ENCODE data around the gene MICAL3. TPM values are rescaled to one million over a fixed set of nuclear protein-coding genes. Genes with fewer than 3 reads are reported as not detected.
"Not testable (repeated sequence)": the region's sequence is repeated elsewhere in the genome, so short reads cannot be mapped to it uniquely, and the experiment has no call there.

MICAL3 gene
- total RNA-seq, 1 donor from 2014 or later = 103 TPM

- peaks cover 8% of the 10 kb centered on the region for H3K27me3 Mint-ChIP-seq (ENCODE audit: low read depth)
- DNase-seq (ENCODE audit: low spot score in 2 of 2, unreplicated experiment in 2 of 2) = no peak
- H3K9me3 Mint-ChIP-seq = no peaks in the 10 kb centered on the region
- H3K4me1 Mint-ChIP-seq = peaks cover 9% of the 10 kb centered on the region
- no peak overlapping the region for H3K27ac Mint-ChIP-seq
- no peak for TF ChIP-seq CTCF (IDR thresholded peaks at IDR 0.05; ENCODE audit: unreplicated experiment)
- no peaks in the 10 kb centered on the region for H3K36me3 Mint-ChIP-seq
- H3K4me3 Mint-ChIP-seq = no peak overlapping the region
These were observed 42.0 kb upstream of the MICAL3 start for GRCh38 chr22:18066181-18066859.

- Mint-ChIP-seq H3K9me3 (no peaks in the 10 kb centered on the region), H3K4me1 (peaks cover 4% of the 10 kb centered on the region)
- peak; percentile 14 for TF ChIP-seq CTCF (IDR thresholded peaks at IDR 0.05; ENCODE audit: unreplicated experiment)
These were observed 40.9 kb upstream of the MICAL3 start for GRCh38 chr22:18065256-18065655.

GRCh38 chr22:18064636-18065035 lies 40.3 kb upstream of the MICAL3 start:
- no peak overlapping the region for H3K4me3 Mint-ChIP-seq
- no peaks in the 10 kb centered on the region for H3K36me3 Mint-ChIP-seq
- DNase-seq (ENCODE audit: low spot score in 2 of 2, unreplicated experiment in 2 of 2) = no peak
- peaks cover 4% of the 10 kb centered on the region for H3K4me1 Mint-ChIP-seq
- no peak for TF ChIP-seq CTCF (IDR thresholded peaks at IDR 0.05; ENCODE audit: unreplicated experiment)
- peaks cover 8% of the 10 kb centered on the region for H3K27me3 Mint-ChIP-seq (ENCODE audit: low read depth)
- no peak overlapping the region for H3K27ac Mint-ChIP-seq
- no peaks in the 10 kb centered on the region for H3K9me3 Mint-ChIP-seq

More at GRCh38 chr22:18065256-18065655, 40.9 kb upstream of the MICAL3 start:
- no peak overlapping the region for H3K27ac Mint-ChIP-seq
- no peak overlapping the region for H3K4me3 Mint-ChIP-seq
- DNase-seq (ENCODE audit: low spot score in 2 of 2, unreplicated experiment in 2 of 2) = no peak
- no peaks in the 10 kb centered on the region for H3K36me3 Mint-ChIP-seq
- peaks cover 8% of the 10 kb centered on the region for H3K27me3 Mint-ChIP-seq (ENCODE audit: low read depth)

GRCh38 chr22:18063715-18064114 lies 39.4 kb upstream of the MICAL3 start:
- H3K4me1 Mint-ChIP-seq; DNase-seq (ENCODE audit: low spot score in 2 of 2, unreplicated experiment in 2 of 2); H3K27me3 Mint-ChIP-seq (ENCODE audit: low read depth); H3K4me3 Mint-ChIP-seq; H3K36me3 Mint-ChIP-seq; H3K27ac Mint-ChIP-seq; H3K9me3 Mint-ChIP-seq: not testable (repeated sequence)

- no peak for DNase-seq (ENCODE audit: low spot score in 2 of 2, unreplicated experiment in 2 of 2)
- TF ChIP-seq CTCF (IDR thresholded peaks at IDR 0.05; ENCODE audit: unreplicated experiment) = no peak
- peaks cover 8% of the 10 kb centered on the region for H3K27me3 Mint-ChIP-seq (ENCODE audit: low read depth)
These were observed 38.9 kb upstream of the MICAL3 start for GRCh38 chr22:18063306-18063705.

GRCh38 chr22:18062421-18062820 lies 38.1 kb upstream of the MICAL3 start:
- DNase-seq (ENCODE audit: low spot score in 2 of 2, unreplicated experiment in 2 of 2) = no peak
- Mint-ChIP-seq H3K27me3 (ENCODE audit: low read depth) (peaks cover 6% of the 10 kb centered on the region), H3K4me3 (no peak overlapping the region), H3K27ac (no peak overlapping the region), H3K36me3 (no peaks in the 10 kb centered on the region), H3K4me1 (no peaks in the 10 kb centered on the region), H3K9me3 (no peaks in the 10 kb centered on the region)
- no peak for TF ChIP-seq CTCF (IDR thresholded peaks at IDR 0.05; ENCODE audit: unreplicated experiment)

More at GRCh38 chr22:18063306-18063705, 38.9 kb upstream of the MICAL3 start:
- H3K4me1 Mint-ChIP-seq = peaks cover 2% of the 10 kb centered on the region
- no peak overlapping the region for H3K27ac Mint-ChIP-seq
- H3K4me3 Mint-ChIP-seq = no peak overlapping the region
- H3K9me3 Mint-ChIP-seq = no peaks in the 10 kb centered on the region
- no peaks in the 10 kb centered on the region for H3K36me3 Mint-ChIP-seq

Data from mesothelial cell of epicardium (in vitro differentiated cells).